A549 (cell line): Measurements from ENCODE around the gene PTGFRN.

Source experiments
- BHLHE40 ChIP-seq: IDR thresholded peaks from 2 replicates; pipeline ENCODE4 v1.6.1; 2012; ENCODE audit warnings: low read depth, low read length, inconsistent platforms
- CHD2 ChIP-seq: fragments of 150-350 bp; IDR thresholded peaks from 2 replicates; pipeline ENCODE4 v1.6.1; 2014; ENCODE audit warnings: low read length; ENCODE audit not compliant: partially characterized antibody
- POLR2A ChIP-seq: IDR thresholded peaks from 2 replicates; pipeline ENCODE4 v1.6.1; 2012; ENCODE audit warnings: mild to moderate bottlenecking, low read length
- TF ChIP-seq, protein P1 (sequence below): IDR thresholded peaks from 2 replicates; pipeline ENCODE4 v1.6.1; 2012; ENCODE audit warnings: low read depth, borderline replicate concordance
- TF ChIP-seq, protein P2 (sequence below): fragments of >200 bp; sonication (Bioruptor Twin); formaldehyde crosslinking; IDR thresholded peaks from 3 replicates; pipeline ENCODE4 v1.5.1; 2016
- TF ChIP-seq, protein P3 (sequence below): fragments of 200-600 bp; sonication (generic); IDR thresholded peaks from 2 replicates; pipeline ENCODE4 v1.6.1; 2016; ENCODE audit warnings: antibody characterized with exemption, mild to moderate bottlenecking, moderate library complexity

DNA sequence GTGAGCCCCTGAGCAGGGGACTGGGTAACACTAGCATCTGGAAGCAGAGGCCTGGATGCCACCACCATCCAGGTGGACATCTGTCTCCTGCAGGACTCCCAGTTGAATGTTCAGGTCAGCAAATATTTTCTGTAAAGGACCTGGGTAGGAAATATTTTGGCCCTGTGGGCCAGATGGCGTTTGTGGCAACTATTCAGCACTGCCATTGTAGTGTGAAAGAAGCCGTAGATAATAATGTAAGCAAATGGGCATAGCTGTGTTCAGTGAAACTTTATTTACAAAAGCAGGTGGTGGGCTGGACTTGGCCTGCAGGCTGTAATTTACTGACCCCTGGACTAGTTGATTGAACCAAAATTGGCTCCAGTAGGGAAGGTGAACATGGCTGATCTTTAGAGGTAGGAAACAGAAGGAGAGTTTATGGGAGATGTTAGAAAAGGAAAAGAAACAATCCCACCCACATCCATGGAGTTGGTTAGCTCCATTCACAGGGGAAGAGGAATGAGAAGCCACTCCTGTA is 71.9 kb downstream of the PTGFRN start:
- TF ChIP-seq, protein P1, sequence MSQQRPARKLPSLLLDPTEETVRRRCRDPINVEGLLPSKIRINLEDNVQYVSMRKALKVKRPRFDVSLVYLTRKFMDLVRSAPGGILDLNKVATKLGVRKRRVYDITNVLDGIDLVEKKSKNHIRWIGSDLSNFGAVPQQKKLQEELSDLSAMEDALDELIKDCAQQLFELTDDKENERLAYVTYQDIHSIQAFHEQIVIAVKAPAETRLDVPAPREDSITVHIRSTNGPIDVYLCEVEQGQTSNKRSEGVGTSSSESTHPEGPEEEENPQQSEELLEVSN, result no peak
- TF ChIP-seq, protein P2, sequence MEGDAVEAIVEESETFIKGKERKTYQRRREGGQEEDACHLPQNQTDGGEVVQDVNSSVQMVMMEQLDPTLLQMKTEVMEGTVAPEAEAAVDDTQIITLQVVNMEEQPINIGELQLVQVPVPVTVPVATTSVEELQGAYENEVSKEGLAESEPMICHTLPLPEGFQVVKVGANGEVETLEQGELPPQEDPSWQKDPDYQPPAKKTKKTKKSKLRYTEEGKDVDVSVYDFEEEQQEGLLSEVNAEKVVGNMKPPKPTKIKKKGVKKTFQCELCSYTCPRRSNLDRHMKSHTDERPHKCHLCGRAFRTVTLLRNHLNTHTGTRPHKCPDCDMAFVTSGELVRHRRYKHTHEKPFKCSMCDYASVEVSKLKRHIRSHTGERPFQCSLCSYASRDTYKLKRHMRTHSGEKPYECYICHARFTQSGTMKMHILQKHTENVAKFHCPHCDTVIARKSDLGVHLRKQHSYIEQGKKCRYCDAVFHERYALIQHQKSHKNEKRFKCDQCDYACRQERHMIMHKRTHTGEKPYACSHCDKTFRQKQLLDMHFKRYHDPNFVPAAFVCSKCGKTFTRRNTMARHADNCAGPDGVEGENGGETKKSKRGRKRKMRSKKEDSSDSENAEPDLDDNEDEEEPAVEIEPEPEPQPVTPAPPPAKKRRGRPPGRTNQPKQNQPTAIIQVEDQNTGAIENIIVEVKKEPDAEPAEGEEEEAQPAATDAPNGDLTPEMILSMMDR, result no peak
- TF ChIP-seq CHD2 (no peak), BHLHE40 (no peak), POLR2A (no peak)
- TF ChIP-seq, protein P3, sequence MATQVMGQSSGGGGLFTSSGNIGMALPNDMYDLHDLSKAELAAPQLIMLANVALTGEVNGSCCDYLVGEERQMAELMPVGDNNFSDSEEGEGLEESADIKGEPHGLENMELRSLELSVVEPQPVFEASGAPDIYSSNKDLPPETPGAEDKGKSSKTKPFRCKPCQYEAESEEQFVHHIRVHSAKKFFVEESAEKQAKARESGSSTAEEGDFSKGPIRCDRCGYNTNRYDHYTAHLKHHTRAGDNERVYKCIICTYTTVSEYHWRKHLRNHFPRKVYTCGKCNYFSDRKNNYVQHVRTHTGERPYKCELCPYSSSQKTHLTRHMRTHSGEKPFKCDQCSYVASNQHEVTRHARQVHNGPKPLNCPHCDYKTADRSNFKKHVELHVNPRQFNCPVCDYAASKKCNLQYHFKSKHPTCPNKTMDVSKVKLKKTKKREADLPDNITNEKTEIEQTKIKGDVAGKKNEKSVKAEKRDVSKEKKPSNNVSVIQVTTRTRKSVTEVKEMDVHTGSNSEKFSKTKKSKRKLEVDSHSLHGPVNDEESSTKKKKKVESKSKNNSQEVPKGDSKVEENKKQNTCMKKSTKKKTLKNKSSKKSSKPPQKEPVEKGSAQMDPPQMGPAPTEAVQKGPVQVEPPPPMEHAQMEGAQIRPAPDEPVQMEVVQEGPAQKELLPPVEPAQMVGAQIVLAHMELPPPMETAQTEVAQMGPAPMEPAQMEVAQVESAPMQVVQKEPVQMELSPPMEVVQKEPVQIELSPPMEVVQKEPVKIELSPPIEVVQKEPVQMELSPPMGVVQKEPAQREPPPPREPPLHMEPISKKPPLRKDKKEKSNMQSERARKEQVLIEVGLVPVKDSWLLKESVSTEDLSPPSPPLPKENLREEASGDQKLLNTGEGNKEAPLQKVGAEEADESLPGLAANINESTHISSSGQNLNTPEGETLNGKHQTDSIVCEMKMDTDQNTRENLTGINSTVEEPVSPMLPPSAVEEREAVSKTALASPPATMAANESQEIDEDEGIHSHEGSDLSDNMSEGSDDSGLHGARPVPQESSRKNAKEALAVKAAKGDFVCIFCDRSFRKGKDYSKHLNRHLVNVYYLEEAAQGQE, result no peak
